Natural killer cell (primary cell): ENCODE data around the gene PPP1R3F. TPM values are rescaled to one million over a fixed set of nuclear protein-coding genes. Genes with fewer than 3 reads are reported as not detected.

ENCODE experiments used
- ATAC-seq, 3 donors: fragments of 150-1000 bp in 2 of 3; fragments of 200-7000 bp in 1 of 3; cut with Tn5 transposase; 1 replicate in 1 of 3; 2 replicates in 2 of 3; pipeline ENCODE4 v1.10.0; 2021; ENCODE audit warnings: mild to moderate bottlenecking in 2 of 3, moderate library complexity in 2 of 3
- DNase-seq, 2 donors: peaks; one replicate each; pipeline versions ENCODE4 v3.0.0 to v3.0.0-alpha.2; 2013 to 2021; ENCODE audit warnings: mixed read lengths in 1 of 2
- H3K27ac ChIP-seq: one replicate; pipeline ENCODE4 v1.5.1; 2013; ENCODE audit warnings: mild to moderate bottlenecking, low read length
- H3K27me3 ChIP-seq: one replicate; pipeline ENCODE4 v1.6.1; 2013; ENCODE audit warnings: low read length; ENCODE audit not compliant: control insufficient read depth, insufficient read depth
- H3K36me3 ChIP-seq: one replicate; pipeline ENCODE4 v1.6.1; 2013; ENCODE audit warnings: low read length; ENCODE audit not compliant: control insufficient read depth, insufficient read depth
- H3K4me1 ChIP-seq: one replicate; pipeline ENCODE4 v1.6.1; 2013; ENCODE audit warnings: low read length; ENCODE audit not compliant: control insufficient read depth, insufficient read depth
- H3K4me3 ChIP-seq: one replicate; pipeline ENCODE4 v1.5.1; 2013; ENCODE audit warnings: low read length
- H3K9me3 ChIP-seq: one replicate; pipeline ENCODE4 v1.6.1; 2013; ENCODE audit warnings: low read length; ENCODE audit not compliant: control insufficient read depth, insufficient read depth
- H3K27ac Mint-ChIP-seq, 2 donors: one replicate each; pipeline ENCODE4 v1.8.0; 2022; ENCODE audit warnings: mild to moderate bottlenecking in 2 of 2, mixed read lengths in 2 of 2, moderate library complexity in 1 of 2
- H3K27me3 Mint-ChIP-seq, 2 donors: one replicate each; pipeline ENCODE4 v1.8.0; 2022; ENCODE audit warnings: low read depth in 2 of 2, mixed read lengths in 2 of 2
- H3K36me3 Mint-ChIP-seq: one replicate; pipeline ENCODE4 v1.8.0; 2022; ENCODE audit warnings: mixed read lengths
- H3K4me1 Mint-ChIP-seq, 2 donors: one replicate each; pipeline ENCODE4 v1.8.0; 2022; ENCODE audit warnings: mixed read lengths in 2 of 2
- H3K4me3 Mint-ChIP-seq: one replicate; pipeline ENCODE4 v1.8.0; 2022; ENCODE audit warnings: mild to moderate bottlenecking, moderate library complexity, mixed read lengths
- H3K9me3 Mint-ChIP-seq, 2 donors: one replicate each; pipeline ENCODE4 v1.8.0; 2022; ENCODE audit warnings: mixed read lengths in 2 of 2
- CTCF ChIP-seq: fragments of 200-600 bp; IDR thresholded peaks from one replicate; pipeline ENCODE4 v1.8.0; 2022; ENCODE audit warnings: antibody characterized with exemption
- WGBS: methylation state at CpG from one replicate; pipeline ENCODE4 v1.1.7; 2013; ENCODE audit warnings: missing lambda C conversion rate; ENCODE audit not compliant: insufficient coverage; 5-methylcytosine and 5-hydroxymethylcytosine counted together
- intact Hi-C: fragments of 100-400 bp; cut with micrococcal nuclease; formaldehyde crosslinking; loops from one replicate; pipeline ENCODE4 v1.14.2; 2022
- total RNA-seq, 4 donors: library from RNA; stranded (reverse); fragments of 120-200 nt in 1 of 4; gene quantifications; one replicate each; pipeline versions ENCODE4 v1.2.3 to v1.2.4, GENCODE V29; 2013 to 2022

Gene PPP1R3F
- total RNA-seq, 3 donors from 2014 or later (not counting 1 experiment from before 2014, with no cell fraction given): 2.9 to 4.3 (median 3.6) TPM

- WGBS: 15% methylated on average over 6 of the region's 8 CpGs
- H3K27me3 Mint-ChIP-seq: no peaks in the 10 kb centered on the region
- H3K27ac Mint-ChIP-seq: peak overlapping the region; percentile 52 to 67
- no peak for ATAC-seq
- H3K36me3 ChIP-seq: no peaks in the 10 kb centered on the region
- intact Hi-C loops: no loop called here
- peak in 1 of 2 donors; percentile 72 for DNase-seq
- peaks cover 65% of the 10 kb centered on the region for H3K4me1 ChIP-seq
- no peak for TF ChIP-seq CTCF
- peak overlapping the region; percentile 48 for H3K27ac ChIP-seq
- H3K27me3 ChIP-seq: no peaks in the 10 kb centered on the region
- no peaks in the 10 kb centered on the region for H3K9me3 Mint-ChIP-seq
- no peaks in the 10 kb centered on the region for H3K9me3 ChIP-seq
- H3K4me3 Mint-ChIP-seq: peak overlapping the region; percentile 65
- H3K4me3 ChIP-seq: no peak overlapping the region
- H3K4me1 Mint-ChIP-seq: peaks cover 39 to 68% of the 10 kb centered on the region in 2 donors
- H3K36me3 Mint-ChIP-seq: no peaks in the 10 kb centered on the region
Observed at GRCh38 chrX:49273181-49273727, 3.7 kb downstream of the PPP1R3F start.

- DNase-seq (peak in 1 of 2 donors; percentile 2), ATAC-seq (no peak)
- Mint-ChIP-seq H3K27me3 (no peaks in the 10 kb centered on the region), H3K27ac (no peak overlapping the region), H3K9me3 (no peaks in the 10 kb centered on the region), H3K4me1 (peaks cover 29 to 54% of the 10 kb centered on the region in 2 donors), H3K36me3 (no peaks in the 10 kb centered on the region), H3K4me3 (no peak overlapping the region)
- no peaks in the 10 kb centered on the region for H3K27me3 ChIP-seq
- H3K4me1 ChIP-seq: peaks cover 48% of the 10 kb centered on the region
- H3K36me3 ChIP-seq: no peaks in the 10 kb centered on the region
- H3K9me3 ChIP-seq: no peaks in the 10 kb centered on the region
- intact Hi-C loops: no loop called here
- 88% methylated on average over 1 of the region's 1 CpG for WGBS
- no peak for TF ChIP-seq CTCF
- no peak overlapping the region for H3K4me3 ChIP-seq
- H3K27ac ChIP-seq: no peak overlapping the region
Observed at GRCh38 chrX:49276207-49276606, 6.6 kb downstream of the PPP1R3F start.

- 87% methylated on average over 17 of the region's 19 CpGs for WGBS
- intact Hi-C loops: no loop called here
- Mint-ChIP-seq H3K9me3 (no peaks in the 10 kb centered on the region), H3K4me1 (peaks cover 29 to 50% of the 10 kb centered on the region in 2 donors), H3K36me3 (no peaks in the 10 kb centered on the region), H3K27me3 (no peaks in the 10 kb centered on the region), H3K4me3 (no peak overlapping the region), H3K27ac (peak overlapping the region in 1 of 2 donors; percentile 37)
- no peak overlapping the region for H3K27ac ChIP-seq
- H3K4me3 ChIP-seq: no peak overlapping the region
- no peaks in the 10 kb centered on the region for H3K9me3 ChIP-seq
- H3K27me3 ChIP-seq: no peaks in the 10 kb centered on the region
- ATAC-seq (no peak), DNase-seq (no peak)
- H3K36me3 ChIP-seq: no peaks in the 10 kb centered on the region
- no peak for TF ChIP-seq CTCF
- H3K4me1 ChIP-seq: peaks cover 41% of the 10 kb centered on the region
Observed at GRCh38 chrX:49276671-49277534, 7.3 kb downstream of the PPP1R3F start.
